ENCODE results near the gene CD109.
"Not testable (repeated sequence)": the region's sequence is repeated elsewhere in the genome, so short reads cannot be mapped to it uniquely, and the experiment has no call there.

The CD109 gene

DNA sequence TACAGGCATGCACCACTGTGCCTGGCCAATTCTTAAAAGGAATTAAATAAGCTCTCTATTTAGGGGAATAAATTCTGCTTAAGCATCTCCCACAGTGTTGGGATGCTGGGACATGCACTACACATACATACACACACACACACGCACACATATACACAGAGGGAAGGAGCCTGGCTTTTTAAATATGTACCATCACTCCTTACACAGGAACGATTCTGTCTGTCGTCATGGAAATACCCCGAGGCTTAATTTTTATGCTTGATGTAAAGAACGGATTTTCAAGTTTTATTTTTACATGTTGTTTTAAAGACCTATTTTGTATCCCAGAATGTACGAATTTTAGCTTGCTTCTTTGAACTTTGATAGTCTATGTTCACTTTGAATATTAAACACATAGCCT lies 95.3 kb downstream of the CD109 start:
- no peak for DNase-seq (ENCODE audit: low spot score)

DNA sequence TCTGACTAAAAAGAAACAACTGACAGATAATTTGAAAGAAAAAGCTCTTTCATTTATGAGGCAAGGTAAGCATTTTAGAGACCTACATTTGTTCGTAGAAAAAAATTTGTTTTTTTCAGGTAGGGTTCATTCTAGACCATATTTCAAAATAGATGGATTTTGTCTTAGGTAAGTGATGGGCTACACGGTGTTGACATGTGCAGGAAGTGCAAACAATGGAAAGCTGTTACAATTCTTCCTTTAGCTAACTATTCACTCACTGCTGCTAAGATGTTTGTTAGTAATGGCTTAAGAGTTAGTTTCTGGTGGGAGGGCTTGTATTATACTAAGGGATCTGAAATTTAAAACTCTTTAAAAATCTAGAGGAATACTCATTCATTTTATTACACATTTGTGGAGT lies 96.7 kb downstream of the CD109 start:
- no peak for DNase-seq (ENCODE audit: low spot score)

DNA sequence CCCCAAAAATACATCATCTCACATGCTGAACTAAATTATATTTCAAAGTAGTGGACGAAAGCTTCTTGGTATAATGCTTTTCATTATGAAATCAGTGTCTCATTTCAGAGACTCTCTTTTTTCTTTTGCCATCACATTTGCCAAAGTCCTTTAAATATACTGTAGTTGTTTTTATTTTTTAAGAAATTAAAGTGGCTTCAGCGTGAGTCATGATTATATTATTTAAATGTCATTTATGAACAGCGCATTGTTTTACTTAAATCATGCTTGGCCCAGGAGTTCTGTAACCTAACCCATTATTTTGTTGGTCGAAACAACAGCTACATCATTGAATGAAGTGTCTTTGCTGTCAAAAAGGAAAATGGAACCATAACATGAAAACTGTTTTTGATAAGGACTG lies 100.9 kb downstream of the CD109 start:
- no peak for DNase-seq (ENCODE audit: low spot score)

DNA sequence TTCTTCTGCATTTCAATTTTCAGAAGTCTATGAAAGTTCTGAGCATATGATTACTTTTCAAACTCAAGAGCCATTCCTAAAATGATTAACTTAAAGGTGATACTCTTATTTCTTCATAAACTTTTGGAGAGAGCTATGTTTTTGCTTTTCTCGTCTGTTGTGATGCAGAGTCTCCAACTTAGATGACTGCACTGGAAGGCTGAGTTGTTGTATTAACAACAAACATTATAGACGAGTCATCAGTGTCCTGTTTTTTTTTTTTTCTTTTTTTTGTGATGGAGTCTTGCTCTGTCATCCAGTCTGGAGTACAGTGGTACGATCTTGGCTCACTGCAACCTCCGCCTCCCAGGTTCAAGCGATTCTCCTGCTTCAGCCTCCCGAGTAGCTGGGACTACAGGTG lies 101.9 kb downstream of the CD109 start:
- no peak for DNase-seq (ENCODE audit: low spot score)

DNA sequence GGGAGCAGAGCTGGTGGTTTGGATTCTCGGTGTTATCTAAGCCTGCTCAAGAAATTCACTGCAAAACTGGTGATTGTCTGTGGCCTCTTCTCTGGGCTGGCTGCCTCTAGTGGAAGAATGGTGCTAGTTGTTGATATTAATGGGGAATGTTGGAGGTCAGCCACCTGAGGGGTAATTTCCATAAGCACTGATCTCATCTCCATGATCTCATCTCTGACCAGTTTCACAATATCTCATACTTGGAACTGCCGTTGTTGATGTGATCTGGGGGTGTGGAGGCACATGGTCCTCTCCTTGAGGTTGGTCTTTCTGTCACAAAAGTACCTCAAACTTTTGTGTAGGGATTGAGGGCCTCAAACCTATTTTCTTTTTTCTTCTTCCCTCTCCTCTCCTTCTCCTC lies 102.6 kb downstream of the CD109 start:
- no peak for DNase-seq (ENCODE audit: low spot score)

DNA sequence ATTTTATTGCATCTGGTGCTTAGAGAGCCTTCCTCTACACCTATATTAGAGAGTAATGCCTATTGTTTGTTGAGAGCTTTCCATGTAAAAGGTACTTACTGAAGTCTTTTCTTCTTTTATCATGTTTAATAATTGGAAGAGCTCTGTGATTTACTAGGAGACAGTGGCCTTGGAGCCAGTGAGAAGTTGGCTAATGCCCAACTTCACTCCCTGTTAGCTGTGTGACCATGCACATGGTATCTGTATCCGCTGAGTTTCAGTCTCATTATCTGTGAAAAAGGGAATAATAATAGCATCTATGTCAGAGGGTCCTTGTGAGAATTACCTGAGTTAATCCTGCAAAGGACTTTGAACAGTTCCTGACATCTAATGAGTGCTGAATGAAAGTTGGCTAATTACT lies 105.0 kb downstream of the CD109 start:
- no peak for DNase-seq (ENCODE audit: low spot score)

DNA sequence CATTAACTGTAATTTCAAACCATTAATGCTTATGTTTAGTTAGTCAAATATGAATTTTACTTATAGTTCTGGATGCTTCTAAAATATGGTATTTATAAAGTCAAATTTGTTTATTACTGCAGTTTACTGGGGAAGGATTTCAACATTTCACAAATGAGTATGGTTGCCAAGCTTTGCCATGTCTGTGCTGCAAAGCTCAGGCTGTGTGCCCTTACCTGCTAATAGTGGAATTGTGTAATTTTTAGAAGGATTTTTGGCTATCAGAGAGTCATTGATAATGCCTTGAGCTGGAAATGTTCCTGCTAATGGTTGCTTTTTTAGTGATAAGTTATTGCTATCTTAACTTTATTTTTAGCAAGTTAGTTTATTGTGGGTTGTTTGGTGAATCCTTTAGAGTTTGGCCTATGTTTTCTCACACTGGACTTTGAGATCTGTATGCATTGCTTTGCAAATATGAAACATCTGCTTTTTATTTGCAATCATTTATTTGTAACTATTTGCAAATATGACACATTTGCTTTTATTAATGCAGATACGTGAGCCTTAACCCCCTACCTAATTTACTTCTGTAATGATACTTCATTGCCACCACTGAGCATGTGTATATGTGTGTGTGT lies 105.8 kb downstream of the CD109 start:
- no peak for DNase-seq (ENCODE audit: low spot score)

DNA sequence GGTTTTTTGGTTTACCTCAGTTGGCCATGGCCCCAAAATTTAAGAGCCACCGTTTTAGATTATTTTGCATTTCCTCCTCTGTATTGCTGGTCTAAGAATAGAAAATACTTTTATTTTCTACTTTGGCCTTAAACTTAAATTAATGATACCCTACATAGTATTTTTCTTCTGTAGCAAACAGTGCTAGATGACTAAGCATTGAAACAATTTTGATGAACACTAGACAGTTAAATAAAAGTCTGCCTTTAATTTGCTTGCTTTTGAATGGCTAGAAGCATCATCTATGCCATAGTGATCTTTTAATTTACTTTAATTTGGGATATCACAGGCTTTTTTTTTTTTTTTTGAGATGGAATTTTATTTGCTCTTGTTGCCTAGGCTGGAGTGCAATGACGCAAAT lies 106.4 kb downstream of the CD109 start:
- no peak for DNase-seq (ENCODE audit: low spot score)

DNA sequence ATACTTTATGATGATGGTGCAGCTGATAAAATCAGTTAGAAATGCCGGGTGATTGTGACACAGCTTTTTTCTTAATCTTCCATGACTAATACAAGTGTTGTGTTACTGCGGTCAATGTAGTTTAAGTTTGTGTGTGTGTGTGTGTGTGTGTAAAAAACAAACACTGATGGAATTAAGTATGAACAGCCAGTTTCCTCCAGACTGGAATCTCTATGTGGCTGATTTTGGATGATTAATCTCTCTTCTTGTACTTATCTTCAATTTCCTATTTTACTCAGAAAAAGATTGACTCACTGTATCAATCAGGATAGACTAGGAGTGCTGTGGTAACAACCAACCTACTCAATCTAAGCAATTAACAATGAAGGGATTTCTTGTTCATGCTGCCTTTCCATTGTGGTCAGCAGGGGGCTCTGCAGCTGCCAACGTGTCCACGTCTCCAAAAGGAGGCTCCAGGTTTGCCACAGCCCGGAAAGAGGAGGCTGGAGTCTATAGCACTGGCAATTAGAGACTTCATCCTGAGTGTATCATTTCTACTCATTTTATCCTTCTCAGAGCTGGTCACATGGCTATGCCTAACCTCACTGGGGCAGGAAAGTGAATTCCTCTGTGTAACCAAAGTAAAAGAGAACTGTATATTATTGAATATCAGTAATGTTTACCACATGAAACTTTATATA lies 107.7 kb downstream of the CD109 start:
- no peak for DNase-seq (ENCODE audit: low spot score)

DNA sequence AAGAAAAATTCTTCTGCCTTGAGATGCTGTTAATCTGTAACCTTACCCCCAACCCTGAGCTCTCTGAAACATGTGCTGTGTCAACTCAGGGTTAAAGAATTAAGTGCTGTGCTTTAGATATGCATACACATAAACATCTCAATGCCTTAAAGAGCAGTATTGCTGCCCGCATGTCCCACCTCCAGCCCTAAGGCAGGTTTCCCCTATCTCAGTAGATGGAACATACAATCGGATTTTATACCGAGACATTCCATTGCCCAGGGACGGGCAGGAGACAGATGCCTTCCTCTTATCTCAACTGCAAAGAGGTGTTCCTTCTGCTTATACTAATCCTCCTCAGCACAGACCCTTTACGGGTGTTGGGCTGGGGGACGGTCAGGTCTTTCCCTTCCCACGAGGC lies 109.2 kb downstream of the CD109 start:
- DNase-seq (ENCODE audit: low spot score), result not testable (repeated sequence)

DNA sequence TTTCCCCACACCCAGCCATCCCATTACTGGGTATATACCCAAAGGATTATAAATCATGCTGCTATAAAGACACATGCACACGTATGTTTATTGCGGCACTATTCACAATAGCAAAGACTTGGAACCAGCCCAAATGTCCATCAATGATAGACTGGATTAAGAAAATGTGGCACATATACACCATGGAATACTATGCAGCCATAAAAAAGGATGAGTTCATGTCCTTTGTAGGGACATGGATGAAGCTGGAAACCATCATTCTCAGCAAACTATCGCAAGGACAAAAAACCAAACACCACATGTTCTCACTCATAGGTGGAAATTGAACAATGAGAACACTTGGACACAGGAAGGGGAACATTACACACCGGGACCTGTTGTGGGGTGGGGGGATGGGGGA lies 110.0 kb downstream of the CD109 start:
- DNase-seq (ENCODE audit: low spot score), result not testable (repeated sequence)

DNA sequence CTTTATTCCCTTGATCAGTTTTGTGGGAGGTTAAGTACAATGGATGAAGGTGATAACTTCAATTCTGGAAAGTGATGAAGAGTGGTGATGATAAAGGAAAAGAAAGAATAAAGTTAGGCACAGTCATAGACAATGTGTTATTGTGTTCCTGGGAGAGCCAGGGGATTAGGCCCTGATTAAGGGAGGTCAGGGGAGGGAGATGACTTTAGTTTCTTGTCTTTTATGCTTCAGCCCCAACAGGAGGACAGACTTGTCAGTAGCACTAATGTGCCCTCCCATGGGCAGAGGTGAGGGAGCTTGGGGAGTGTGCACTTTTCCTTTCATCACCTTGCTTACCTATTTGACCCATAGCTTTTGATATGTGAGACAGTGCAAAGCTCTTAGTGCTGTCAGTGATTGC lies 115.7 kb downstream of the CD109 start:
- no peak for DNase-seq (ENCODE audit: low spot score)

DNA sequence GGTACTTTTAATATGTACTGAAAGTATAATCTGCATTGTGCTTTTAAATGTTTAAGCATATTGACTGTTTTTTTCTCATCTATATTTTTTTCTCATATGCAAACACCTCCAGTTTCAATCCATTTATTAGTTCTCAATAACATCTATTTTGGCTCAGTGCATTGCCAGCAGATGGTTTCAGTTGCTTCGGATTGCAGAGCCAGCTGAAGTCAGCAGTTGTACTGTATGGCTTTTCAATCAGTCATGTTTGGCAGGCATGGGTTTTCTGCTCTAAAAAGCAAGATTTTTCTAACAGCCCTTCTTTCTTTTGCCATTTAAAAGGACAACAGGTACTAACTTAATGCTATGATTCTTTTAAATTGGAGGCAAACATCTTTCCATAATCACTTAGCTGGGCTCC lies 121.2 kb downstream of the CD109 start:
- no peak for DNase-seq (ENCODE audit: low spot score)

DNA sequence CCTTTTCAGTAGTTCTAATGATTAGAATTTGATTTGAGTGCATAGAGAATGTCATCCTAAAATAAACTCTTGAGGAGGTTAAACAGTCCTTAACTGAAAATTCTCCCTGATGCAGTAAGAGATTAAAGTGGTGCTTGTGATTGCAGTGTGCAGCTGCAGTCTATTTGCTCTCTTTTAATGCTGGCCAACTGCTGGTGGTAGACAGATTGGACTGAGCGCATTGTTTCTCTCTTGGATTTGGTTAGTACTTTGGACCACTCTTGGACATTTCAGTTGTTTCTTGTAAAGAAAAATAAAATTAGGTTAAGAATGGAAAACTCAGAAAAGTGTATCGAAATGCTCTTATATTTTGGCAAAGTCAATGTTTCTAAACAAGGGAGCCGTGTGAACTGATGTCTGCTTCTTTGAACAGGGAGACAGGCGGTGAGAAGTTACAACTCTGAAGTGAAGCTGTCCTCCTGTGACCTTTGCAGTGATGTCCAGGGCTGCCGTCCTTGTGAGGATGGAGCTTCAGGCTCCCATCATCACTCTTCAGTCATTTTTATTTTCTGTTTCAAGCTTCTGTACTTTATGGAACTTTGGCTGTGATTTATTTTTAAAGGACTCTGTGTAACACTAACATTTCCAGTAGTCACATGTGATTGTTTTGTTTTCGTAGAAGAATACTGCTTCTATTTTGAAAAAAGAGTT lies 127.2 kb downstream of the CD109 start:
- DNase-seq (ENCODE audit: low spot score), result no peak

DNA sequence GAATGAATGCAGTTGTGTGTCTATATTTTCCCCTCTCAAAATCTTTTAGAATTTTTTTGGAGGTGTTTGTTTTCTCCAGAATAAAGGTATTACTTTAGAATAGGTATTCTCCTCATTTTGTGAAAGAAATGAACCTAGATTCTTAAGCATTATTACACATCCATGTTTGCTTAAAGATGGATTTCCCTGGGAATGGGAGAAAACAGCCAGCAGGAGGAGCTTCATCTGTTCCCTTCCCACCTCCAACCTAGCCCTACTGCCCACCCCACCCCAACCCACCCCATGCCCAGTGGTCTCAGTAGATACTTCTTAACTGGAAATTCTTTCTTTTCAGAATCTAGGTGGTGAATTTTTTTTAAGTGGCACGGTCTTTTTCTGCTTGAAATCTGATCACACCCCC lies 127.8 kb downstream of the CD109 start:
- no peak for DNase-seq (ENCODE audit: low spot score)

DNA sequence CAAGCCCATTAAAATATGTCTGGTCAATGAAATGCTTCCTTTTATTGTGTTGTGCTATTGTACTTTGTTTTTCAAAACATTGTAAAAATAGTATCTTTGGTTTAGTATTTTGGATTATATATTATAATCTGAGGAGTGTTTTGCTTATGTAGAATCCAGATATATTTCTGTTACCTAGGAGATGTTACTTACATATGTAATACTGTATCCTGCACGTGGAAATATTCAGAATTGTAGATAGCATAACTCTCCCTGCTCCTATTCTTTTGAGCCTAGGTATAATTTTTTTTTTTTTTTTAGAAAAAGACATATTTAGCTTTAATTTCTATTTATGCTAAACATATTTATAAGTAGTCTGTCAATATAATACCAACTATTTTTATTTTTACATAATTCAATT lies 130.6 kb downstream of the CD109 start:
- no peak for DNase-seq (ENCODE audit: low spot score)

DNA sequence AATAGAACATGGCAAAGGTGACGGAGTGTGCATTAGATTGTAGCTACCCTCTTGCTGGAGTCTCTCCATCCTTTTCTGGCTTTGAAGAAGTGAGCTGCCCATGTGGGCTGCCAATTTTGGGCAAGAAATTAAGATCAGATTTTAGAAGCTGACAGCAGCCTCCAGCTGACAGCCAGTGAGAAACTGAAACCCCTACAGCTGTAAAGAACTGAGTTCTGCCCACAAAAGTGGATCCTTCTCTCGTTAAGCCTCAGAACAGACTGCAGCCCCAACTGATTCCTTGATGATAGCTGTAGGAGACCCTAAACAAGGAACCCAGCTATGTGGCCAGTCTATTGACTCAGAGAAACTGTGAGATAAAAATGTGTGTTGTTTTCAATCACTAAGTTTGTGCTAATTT lies 134.1 kb downstream of the CD109 start:
- DNase-seq (ENCODE audit: low spot score), result no peak

DNA sequence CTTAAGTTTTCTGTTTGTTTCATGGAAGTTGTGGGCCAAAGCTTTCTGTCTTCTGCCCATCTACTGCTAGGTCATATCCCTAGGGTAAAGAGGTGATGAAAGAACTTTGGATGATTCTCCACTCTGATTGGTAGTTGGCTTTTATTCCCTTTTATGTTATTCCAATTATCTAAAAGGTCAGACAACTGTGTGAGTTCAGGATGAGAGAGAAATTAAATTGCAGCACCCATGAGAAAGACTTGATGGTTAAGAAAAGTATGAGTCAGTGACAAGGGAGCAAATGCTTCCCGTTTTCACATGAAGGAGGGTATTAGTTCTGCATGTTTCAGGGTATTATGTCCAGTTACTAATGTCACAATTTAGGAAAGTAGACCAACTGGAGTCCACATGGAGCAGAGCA lies 136.3 kb downstream of the CD109 start:
- DNase-seq (ENCODE audit: low spot score), result no peak

DNA sequence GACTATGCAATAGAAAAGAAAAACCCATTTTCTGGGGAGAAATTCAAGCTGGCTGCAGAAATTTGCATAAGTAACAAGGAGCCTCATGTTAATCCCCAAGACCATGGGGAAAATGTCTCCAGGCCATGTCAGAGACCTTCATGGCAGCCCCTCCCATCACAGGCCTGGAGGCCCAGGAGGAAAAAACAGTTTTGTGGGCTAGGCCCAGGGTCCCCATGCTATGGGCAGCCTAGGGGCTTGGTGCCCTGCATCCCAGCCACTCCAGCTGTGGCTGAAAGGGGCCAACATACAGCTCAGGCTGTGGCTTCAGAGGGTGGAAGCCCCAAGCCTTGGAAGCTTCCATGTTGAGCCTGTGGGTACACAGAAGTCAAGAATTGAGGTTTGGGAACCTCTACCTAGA lies 148.7 kb downstream of the CD109 start:
- DNase-seq (ENCODE audit: low spot score), result not testable (repeated sequence)

DNA sequence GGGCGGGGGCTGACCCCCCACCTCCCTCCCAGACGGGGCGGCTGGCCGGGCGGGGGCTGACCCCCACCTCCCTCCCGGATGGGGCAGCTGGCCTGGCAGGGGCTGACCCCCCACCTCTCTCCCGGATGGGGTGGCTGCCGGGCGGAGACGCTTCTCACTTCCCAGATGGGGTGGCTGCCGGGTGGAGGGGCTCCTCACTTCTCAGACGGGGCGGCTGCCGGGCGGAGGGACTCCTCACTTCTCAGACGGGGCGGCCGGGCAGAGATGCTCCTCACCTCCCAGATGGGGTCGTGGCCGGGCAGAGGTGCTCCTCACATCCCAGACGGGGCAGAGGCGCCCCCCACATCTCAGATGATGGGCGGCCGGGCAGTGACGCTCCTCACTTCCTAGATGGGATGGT lies 155.0 kb downstream of the CD109 start:
- DNase-seq (ENCODE audit: low spot score), result not testable (repeated sequence)

DNA sequence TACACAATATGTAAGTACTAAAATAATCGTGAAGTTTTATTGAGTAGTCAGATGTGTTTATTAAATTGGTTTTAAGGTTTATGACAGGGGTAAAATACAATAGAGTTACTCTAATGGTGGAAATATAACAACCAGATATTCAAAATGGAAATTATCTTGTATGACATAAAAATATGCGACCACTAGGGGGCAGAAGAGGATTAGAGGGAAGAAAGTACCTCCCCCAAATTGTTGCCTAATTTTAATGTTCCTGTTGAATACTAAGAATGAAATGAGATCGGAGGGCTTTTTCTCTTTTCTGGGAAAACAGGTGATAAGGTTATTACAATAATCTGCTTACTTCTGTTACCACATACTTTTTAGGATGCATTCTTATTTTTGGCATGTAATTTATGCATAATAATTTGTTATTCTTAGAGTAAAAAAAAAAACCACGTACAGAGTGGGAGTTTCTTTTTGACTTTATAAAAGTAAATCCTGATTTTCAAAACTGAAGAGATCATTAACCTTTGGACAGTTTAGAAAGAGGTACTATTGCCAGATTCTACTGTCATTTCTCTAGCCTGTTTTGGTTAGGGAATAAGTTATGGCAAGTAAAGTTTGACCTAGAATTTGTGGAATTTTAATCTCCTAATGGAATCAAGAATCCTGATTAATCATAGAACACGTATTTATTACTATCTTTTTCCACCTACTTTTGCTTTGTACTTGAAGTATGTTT lies 159.2 kb downstream of the CD109 start:
- peak; percentile 43 for DNase-seq (ENCODE audit: low spot score)

DNA sequence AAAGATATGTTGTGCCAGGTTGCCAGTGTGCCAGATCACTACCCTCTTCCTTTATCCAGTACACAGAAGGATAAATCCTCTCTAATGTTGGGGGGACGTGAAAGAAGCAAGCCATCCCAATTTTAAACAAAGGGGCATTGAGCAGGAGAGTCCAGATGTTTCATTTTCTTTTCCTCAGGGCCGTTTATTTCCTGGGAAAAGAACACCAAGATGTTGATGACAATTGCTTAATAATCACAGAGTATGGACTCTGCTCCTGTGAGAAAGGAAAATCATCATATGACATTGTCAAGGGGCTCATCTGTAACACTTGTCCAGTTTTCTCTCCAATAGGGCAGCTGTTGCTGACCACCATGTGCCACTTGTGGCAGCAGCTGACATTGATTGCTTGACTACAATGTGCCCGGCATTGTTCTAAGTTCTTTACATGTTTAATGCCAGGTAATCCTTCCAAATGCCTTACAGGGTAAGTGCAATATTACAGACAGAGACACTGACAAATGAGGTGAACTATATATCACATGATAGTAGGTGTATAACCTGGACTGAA lies 161.4 kb downstream of the CD109 start:
- DNase-seq (ENCODE audit: low spot score), result no peak

DNA sequence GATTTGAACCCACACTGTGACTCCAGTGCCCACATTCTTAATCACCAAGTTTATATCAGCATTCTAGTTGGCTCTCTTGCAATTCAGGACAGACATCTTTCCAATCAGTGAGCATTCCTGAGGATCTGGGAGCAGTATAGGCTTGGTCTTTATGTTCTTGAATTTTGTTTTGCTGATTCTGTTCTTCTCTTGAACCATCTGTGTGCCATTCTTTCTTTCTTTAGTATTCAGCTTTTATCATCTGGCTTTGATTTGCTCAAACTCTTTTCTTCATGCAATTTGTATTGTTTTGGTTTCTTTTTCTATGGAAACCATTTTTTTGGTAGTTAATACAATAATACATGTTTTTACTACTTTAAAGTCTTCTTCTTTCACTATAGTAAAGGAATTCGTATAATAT lies 162.4 kb downstream of the CD109 start:
- no peak for DNase-seq (ENCODE audit: low spot score)

Measured in LoVo (cell line).